Femur (tissue), 1 donor: ENCODE measurements around the gene IGF2BP3.

ENCODE experiments used
- DNase-seq: peaks from one replicate; pipeline ENCODE4 v3.0.0-alpha.2; 2017

Gene IGF2BP3

DNA sequence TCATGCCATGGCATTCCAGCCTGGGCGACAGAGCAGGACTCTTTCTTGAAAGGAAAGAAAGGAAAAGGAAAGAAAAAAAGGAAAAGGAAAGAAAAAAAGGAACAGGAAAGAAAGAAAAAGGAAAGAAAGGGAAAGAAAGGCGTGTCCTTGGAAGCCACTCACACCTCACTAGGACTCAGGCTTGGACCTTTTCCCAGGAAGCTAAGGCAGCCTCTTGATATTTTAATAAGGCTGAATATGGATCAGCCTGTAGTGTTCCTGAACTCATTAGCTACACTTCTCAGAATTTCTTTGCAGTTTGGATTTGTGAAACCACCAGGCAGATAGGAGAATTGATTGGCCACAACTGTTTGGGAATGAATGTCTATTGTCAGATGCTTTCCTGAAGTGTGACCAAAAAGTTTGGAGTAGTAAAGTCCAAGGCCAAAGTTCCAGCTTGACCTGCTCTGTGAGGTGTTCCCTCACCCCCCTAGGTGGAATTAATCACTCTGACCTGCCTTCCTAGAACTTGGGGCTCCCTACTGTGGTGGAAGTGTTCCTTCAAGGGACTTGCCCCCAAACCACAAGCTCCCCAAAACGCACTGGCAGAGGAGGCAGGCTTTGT, 178.2 kb downstream of the IGF2BP3 start:
- DNase-seq: no peak

DNA sequence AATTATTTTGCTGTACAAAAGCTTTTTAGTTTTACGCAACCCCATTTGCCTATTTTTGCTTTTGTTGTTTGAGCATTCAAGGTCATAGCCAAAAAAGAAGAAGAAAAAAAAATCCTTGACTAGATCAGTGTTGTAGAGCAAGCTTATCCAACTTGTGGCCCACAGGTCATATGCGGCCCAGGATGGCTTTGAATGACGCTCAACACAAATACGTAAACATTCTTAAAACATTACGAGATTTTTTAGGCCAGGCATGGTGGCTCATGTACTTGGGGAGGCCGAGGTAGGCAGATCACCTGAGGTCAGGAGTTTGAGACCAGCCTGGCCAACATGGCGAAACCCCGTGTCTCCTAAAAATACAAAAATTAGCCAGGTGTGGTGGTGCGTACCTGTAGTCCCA, 179.3 kb downstream of the IGF2BP3 start:
- DNase-seq: no peak

DNA sequence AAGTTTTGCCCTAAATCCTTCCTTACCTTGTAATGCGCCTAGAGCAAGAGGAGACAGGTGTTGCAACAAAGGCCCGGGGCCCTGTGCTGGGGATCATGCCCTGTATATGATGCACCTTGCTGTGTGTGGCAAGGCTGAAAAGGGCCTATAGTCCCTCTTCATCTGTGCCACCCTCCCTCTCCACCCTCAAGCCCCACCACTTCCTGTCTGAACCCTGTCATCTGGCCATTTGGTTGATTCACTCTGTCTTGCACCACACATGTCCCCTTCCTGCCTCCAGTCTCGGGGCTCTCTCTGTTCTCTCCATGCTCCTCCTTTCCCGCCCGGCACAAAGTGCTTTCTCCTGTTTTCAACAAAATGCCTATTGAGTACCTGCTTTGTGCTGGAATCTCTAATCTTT, 182.7 kb downstream of the IGF2BP3 start:
- DNase-seq: no peak

GRCh38 chr7:23285657-23286646, 184.3 kb downstream of the IGF2BP3 start:
- DNase-seq: peak; percentile 33

DNA sequence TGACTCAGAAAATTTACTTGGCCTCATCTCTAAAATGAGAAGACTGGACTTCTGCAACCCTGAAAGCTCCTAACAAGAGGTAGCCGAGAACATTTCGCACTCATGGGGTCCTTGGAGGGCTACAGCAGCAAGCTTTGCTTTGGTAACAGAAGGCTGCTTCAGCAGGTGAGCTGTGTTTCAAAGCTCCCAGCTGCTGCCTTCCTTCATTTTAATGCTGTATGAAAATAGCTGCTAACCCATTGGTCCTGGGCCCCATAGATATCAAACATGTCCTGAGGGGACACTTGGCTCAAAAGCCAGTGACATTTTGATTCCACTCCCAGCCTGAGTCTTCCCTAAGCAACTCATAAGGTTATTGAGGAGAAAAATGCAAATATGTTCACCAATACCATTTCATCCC, 185.4 kb downstream of the IGF2BP3 start:
- peak; percentile 39 for DNase-seq

GRCh38 chr7:23283086-23283485, 187.2 kb downstream of the IGF2BP3 start:
- no peak for DNase-seq

GRCh38 chr7:23279819-23280525, 190.3 kb downstream of the IGF2BP3 start:
- DNase-seq: no peak

DNA sequence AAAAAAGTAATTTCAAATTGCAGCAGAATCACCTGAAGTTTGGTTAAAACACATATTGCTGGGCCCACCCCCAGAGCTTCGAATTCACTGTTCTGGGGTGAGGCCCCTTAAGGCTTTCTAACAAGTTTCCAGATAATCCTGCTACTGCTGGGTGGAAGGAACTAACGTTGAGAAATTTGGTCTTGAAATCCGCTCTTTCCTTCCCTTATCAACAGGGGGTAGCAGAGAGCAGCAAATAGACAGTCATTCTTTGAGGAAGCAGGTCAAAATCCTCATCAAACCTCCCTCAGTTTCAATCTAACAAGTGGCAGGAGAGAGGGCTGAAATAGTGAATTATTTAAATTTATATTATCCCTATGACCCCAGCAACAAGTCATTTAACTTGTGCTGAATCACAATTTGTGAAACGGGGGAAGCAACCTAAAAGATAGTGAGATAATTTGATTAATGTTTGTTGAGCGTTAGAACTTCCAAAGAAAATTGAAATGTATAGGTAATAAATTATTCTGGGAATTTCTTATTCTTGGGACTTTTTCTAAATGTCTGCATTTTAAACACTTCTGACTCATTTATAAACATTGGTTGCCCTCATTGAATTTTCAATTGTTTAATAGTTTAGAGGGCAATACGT, 192.8 kb downstream of the IGF2BP3 start:
- DNase-seq: no peak

DNA sequence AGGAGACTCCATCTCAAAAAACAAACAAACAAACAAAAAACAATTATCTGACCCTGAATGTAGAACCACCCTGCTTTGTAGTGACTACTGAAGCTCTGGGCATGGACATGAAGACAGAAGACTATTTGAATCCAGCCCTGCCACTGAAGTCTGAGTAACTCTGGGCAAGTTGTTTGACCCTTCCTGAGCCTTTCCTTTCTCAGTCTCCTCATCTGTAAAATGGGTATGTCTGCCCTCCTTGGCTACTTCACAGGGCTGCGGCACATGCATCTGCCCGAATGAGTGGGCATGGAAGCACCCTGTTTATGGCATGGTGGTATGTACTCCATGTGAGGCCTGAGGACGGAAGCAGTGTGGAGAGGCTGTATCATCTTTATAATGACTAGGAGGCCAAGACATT, 193.3 kb downstream of the IGF2BP3 start:
- no peak for DNase-seq

DNA sequence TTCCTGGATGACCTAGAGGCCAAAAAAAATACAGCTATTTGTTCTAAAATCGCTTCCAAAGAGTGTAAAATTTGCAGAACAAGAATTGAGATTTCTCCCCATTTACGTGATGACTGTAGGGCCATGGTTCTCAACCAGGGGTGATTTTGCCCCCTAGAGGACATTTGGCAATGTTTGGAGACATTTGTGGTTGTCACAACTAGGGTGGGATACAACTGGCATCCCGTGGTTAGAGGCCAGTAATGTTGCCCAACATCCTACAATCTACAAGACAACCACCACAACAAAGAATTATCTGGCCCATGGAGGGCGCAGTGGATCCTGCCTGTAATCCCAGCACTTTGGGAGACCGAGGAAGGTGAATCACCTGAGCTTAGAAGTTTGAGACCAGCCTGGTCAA, 193.9 kb downstream of the IGF2BP3 start:
- no peak for DNase-seq

DNA sequence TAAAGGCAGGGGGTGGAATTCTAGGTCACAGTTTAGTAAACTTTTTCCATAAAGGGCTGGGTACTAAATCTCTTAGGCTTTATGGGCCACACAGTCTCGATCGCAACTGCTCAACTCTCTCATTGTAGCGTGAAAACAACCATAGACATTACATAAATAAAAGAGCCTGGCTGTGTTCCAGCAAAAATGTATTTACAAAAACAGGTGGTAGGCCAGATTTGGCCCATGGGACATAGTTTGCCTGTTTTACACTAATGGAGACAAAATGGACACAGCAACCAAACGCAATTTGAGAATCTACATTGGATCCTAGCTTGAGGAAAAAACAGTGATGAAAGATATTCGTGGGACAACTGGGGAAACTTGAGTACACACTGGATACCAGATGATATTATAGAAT, 194.4 kb downstream of the IGF2BP3 start:
- no peak for DNase-seq

DNA sequence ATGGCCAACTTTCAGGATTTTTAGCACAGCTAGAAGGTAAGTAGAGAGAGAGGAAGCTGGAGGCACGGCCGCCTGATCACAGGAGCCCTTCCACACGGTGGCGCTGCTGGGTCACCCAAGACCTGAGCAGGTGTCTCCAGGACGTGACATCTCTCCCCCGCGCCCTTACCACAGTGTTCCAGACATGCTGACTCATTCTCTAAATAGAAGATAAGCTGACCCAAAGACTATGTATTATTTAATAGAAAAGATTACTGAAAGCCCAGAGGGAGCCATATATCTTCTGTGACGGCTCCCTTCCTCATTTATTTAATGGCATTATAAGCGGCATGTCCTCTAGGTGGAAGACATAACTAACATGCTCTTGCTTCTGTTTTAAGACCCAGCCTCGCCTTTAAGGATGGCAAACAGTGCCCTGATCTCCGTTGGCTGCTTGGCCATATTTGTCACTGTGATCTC, 197.1 kb downstream of the IGF2BP3 start:
- peak; percentile 76 for DNase-seq

DNA sequence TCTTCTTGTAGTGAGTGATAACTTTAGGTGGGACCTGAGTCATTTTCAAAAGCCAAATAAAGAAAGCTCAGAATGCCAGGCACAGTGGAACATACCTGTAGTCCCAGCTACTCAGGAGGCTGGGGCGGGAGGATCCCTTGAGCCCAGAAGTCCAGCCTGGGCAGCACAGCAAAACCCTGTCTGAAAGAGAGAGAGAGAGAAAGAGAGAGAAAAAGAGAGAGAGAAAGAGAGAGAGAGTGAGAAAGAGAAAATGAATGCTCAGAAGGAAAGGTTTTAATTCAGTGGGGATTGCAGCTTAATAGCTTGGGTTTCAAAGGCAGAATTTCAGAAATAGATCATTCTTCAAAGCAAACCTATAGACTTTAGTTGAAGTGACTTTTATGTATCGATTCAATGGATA, 198.0 kb downstream of the IGF2BP3 start:
- DNase-seq: no peak

DNA sequence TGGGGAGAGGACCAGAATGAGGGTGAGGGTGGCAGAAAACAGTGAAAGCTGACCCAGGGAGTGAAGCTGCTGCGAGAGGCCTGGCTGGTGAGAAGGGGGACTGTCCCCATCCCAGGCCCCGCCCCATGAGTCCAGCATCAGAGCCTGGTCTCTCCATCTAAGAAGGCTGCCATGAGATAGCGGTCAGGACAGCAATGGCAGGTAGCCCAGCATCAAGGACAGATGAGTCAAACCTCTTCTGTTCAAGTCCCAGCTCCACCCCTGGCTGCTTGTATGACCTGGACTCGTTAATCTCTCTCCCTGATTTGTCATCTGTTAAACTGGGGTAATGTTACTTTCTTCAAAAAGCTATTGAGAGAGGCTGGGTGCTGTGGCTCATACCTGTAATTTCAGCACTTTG, 201.5 kb downstream of the IGF2BP3 start:
- no peak for DNase-seq

DNA sequence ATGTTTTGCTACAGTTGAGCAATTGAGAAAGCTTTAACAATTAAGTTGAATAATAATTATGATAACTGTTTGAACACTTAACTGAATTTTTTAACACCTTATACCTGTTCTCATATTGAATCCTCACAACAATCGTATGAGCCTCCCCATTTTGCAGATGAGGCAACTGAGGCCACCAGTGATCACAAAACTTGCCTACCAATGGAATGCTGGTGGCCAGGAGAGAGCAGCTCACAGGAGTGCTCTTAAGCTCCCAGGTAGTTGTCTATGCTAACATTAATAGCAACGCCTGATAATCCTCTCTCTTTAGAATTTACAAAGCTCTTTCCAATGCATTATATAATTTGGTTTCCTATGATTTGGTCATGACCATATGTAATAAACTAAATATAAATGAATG, 202.1 kb downstream of the IGF2BP3 start:
- no peak for DNase-seq

DNA sequence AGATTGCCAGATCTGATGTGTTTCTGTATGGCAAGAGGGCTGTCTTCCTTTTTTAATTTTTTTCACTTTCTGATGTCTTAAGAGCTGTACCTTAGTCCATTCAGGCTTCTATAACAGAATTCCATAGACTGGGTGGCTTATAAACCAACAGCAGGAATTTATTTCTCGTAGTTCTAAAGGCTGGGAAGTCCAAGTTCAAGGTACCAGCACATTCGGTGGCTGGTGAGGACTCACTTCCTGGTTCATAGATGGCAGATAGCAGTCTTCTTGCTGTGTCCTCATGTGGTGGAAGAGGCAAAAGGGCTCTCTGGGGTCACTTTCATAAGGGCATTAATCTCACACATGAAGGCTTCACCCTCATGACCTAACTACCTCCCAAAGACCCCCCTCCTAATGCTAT, 202.9 kb downstream of the IGF2BP3 start:
- no peak for DNase-seq

DNA sequence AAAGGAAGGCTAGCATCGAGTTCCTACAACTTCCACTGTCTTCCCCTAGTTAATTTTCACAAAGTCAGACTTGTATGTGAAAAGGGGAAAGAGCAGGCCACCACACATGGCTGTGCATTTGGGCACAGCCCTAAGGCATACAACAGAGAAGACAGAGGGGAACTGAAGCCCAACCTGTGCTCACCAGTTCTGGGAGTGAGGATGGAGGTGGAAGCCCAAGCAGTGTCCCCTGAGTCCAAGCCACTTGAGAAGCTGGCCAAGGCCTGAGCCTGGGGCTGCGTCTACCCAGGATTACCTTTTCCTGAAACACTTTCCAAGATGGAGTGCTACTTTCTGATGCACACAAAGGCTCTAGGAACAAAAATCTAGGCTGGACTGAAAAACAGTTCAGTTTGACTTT, 203.4 kb downstream of the IGF2BP3 start:
- no peak for DNase-seq

- DNase-seq: no peak
Measured at GRCh38 chr7:23264916-23265458, 205.3 kb downstream of the IGF2BP3 start.

- DNase-seq: peak; percentile 62
Measured at GRCh38 chr7:23261843-23262452, 208.3 kb downstream of the IGF2BP3 start.

GRCh38 chr7:23260371-23260770, 209.9 kb downstream of the IGF2BP3 start:
- no peak for DNase-seq
